ENCODE results near the gene HTRA2.

The HTRA2 gene

DNA sequence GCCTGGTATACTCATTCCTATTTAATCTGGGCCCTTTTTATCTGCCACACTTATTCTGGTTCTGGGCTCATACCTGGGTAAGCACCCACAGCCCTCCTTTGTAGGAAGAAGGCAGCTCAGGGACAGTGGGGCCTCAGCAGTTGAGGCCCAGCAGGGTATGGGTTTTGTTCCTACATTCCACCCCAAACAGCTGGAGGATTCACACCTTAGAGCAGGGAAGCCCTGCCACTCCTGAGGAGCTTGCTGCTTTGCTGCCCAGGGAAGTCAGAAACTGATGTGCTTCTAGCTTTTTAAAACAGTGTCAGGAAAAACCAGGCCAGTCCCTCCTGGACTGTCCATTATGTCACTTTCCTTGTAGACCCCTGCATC lies 29.2 kb upstream of the HTRA2 start:
- no peak for DNase-seq (ENCODE audit: low spot score)

GRCh38 chr2:74501335-74502071 lies 28.2 kb upstream of the HTRA2 start:
- no peak for DNase-seq (ENCODE audit: low spot score)

DNA sequence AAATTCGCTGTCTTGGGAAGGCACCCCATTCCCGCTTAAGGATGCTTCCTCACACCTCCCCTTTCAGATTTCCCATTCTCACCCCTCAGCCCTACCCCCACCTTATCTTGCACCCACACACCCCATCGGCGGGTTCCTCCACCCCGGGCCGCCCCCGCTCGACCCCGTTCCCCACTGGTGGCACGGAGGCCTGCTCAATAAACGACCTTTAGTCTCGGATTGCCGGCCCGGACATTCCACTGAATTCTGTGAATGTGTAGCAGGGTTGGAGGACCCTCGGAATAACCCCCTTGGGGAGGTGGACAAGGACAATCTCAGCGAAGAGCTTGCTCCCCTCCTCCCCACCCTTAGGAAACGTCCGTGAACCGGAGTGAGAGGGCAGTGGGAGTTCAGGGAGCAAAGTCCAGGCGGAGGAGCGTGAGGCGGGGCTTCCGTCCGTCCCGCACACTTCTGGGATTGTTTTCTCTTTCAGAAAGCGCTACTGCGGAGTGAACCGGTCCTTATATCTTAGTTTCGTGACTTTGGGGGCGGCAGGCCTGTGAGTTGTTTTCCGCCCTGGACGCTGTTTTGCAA lies 27.5 kb upstream of the HTRA2 start:
- no peak for DNase-seq (ENCODE audit: low spot score)

GRCh38 chr2:74502720-74503505 lies 26.8 kb upstream of the HTRA2 start:
- DNase-seq (ENCODE audit: low spot score) = peak; percentile 90

DNA sequence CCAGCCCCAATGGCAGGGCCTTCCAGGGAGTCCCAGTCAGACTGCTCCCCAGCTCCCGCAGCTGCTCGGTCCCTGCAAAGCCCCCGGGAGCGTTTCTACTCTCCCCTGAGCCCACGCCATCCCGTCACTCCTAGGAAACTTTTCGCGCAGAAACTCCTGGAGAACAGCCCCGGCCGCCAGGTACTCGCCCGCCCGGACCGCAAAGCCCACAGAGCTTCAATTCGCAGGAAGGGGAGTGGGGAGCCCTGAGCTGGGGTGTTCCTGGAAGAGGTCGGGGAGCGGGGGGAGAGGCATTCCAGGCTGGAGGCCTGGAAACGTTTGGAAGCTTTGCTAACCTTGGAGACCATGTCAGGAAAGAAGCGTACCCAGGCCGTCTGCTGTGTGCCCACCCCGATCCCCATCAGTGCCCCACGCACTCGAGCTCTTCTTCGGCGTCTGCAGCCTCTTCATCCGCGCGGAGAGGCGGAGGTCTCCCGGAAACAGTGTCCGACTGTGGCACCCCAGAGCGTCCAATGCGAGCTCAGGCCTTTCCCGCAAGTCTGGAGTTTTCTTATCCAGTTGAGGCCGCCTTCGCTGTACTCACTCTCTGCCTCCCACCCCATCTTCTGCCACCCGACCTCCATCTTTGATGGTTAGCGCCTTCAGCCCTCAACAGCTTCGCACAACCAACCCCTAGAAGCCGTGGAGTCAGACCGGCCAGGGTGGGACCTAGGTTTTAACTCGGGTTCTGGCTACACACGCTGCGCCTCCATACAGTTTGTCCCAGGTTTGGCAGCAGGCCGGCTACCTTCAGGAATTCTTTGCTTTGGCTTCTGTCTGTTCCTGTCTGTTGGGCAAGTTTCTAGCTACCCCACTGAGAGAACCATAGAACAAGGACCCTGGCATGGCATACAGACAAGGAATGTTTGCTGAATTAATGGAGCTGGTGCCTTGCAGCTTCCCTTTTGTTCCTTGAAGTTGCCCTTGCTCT lies 25.9 kb upstream of the HTRA2 start:
- no peak for DNase-seq (ENCODE audit: low spot score)

- no peak for DNase-seq (ENCODE audit: low spot score)
These were observed 25.1 kb upstream of the HTRA2 start for GRCh38 chr2:74504591-74504990.

GRCh38 chr2:74505448-74506246 lies 24.1 kb upstream of the HTRA2 start:
- DNase-seq (ENCODE audit: low spot score) = no peak

- peak; percentile 97 for DNase-seq (ENCODE audit: low spot score)
These were observed 22.4 kb upstream of the HTRA2 start, which contains the start of gene PCGF1 for GRCh38 chr2:74507145-74507925. PCGF1 (minus strand) TSS chr2:74507695; CDS start chr2:74507668, 27 bp downstream.

GRCh38 chr2:74507926-74508520 lies 21.7 kb upstream of the HTRA2 start:
- peak; percentile 80 for DNase-seq (ENCODE audit: low spot score)

DNA sequence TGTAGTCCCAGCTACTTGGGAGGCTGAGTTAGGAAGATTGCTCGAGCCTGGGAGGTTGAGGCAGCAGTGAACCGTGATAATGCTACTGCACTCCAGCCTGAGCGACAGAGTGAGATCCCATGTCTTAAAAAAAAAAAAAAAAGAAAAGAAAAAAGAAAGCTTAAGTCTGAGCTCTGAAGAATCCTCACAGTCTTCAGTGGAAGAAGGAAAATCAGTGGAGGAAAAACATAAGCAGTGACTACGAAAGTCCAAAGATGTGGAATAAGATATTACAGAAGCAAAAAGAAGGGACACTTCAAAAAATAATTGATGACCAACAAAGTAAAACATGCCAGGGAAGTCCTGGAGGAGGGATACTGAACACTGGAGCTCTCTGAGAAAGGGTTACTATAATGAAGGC lies 19.5 kb upstream of the HTRA2 start:
- no peak for DNase-seq (ENCODE audit: low spot score)

- no peak for DNase-seq (ENCODE audit: low spot score)
These were observed 18.4 kb upstream of the HTRA2 start for GRCh38 chr2:74511104-74511989.

- no peak for DNase-seq (ENCODE audit: low spot score)
These were observed 16.8 kb upstream of the HTRA2 start for GRCh38 chr2:74512744-74513604.

DNA sequence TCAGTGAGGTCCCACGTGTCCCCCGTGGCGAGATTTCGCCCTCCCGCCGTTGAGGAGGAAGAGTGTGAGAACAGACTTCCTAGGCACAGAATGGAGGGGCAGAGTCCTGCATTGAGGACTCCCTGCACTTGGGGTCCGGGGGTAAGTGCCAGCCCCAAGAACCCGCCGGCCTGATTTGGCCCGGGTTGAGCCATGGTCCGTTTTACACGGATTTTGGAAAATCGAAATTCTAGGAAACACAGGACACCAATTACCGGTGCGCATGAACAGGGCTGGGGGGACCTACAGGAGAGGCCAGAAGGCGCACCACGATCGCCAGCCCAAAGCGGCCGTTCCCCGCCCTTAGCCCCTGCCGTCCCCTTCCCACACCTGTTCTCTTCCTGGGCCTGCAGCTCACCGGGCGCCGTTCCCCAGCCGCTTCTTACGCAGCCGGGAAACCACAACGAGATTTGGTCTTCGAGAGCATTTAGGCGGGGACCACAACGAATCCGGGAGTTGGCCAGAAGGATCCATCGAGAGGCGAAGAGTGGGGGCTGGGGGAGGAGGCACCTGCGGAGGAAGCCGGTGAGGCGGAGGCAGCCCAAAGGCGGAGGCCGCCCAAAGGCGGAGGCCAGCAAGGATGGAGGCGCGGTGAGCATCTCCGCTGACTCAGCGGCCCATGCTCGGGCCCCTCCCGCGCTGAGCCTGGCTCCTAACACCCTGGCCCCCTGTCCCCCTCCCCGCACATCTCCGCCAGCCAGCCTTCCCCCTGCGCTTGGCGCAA lies 15.9 kb upstream of the HTRA2 start:
- no peak for DNase-seq (ENCODE audit: low spot score)

DNA sequence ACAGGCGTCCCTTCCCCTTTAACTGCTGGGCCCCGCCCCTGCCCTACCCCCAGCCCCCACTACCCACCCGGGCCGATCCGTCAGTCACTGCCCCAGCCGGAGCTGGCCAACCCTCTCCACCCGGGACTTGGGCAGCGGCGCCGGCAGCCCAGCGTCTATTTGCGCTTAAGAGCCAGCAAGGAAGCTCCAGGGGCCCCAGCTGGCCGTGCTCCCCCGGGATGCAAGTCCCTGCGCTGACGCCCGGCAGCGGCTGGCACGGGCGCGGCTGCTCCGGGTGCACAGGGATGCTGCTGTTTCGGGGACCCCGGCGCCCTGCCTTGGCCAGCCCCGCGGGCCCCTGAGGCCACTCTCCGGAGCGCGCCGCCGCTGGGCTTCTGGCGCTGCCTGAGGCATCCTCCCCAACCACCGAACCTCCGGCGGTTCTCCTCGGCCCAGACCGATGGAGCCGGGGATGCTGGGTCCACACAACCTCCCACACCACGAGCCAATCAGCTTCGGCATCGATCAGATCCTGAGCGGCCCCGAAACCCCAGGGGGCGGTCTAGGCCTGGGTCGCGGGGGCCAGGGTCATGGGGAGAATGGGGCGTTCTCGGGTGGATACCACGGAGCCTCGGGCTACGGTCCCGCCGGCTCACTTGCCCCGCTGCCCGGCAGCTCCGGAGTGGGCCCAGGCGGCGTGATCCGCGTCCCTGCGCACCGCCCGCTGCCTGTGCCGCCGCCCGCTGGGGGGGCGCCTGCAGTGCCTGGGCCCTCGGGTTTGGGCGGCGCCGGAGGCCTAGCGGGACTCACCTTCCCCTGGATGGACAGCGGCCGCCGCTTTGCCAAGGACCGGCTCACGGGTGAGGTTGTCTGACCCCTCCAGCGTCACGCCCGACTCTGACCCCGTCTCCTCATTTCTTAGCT lies 15.1 kb upstream of the HTRA2 start, which contains the start of gene TLX2:
TSS of gene TLX2 (plus strand) at position 83 of the 903 bp plus-strand sequence. CDS start at position 440, 357 bp downstream.
- DNase-seq (ENCODE audit: low spot score) = peak; percentile 22

DNA sequence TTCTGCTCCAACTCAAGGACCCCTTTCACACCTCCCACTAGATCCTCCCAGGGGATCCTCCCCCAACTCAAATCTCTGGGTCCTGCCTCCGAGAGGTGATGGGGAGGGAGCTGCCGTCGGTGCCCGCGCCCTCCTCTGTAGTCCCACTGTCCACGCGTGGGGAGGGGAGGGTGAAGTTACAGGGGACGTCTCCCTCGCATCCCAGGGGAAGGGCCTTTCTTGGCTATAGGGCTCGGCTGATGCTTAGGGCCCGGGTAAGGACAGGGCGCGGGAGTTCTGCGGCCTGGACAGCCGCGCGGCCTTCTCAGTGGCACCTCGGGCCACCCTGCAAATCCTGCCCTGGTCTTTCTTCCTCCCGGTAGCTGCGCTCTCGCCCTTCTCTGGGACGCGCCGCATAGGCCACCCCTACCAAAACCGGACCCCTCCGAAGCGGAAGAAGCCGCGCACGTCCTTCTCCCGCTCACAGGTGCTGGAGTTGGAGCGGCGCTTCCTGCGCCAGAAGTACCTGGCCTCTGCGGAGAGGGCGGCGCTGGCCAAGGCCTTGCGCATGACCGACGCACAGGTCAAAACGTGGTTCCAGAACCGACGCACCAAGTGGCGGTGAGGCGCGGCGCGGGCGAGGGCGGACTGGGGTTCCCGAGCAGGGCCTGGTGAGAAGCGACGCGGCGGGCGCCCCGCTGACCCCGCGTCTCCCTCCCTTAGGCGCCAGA lies 14.3 kb upstream of the HTRA2 start:
- DNase-seq (ENCODE audit: low spot score) = no peak

All from AG20443 (cell line).